Prostate gland (tissue), 2 donors: ENCODE results near the gene SEC61A1.

Source experiments
- CTCF ChIP-seq, 4 experiments: fragments of 200-600 bp in 2 of 4; fragments of 450-650 bp in 2 of 4; sonication (generic) in 2 of 4; IDR thresholded peaks; 1 replicate in 3 of 4; 2 replicates in 1 of 4; pipeline ENCODE4 v1.5.1; 2016 to 2019; ENCODE audit warnings: antibody characterized with exemption in 4 of 4, mild to moderate bottlenecking in 2 of 4, moderate library complexity in 2 of 4
- POLR2A ChIP-seq: fragments of 450-650 bp; IDR thresholded peaks from one replicate; pipeline ENCODE4 v1.6.1; 2016; ENCODE audit warnings: antibody characterized with exemption, mild to moderate bottlenecking
- POLR2AphosphoS5 ChIP-seq: sonication (generic); formaldehyde crosslinking; IDR thresholded peaks from one replicate; pipeline ENCODE4 v1.6.1; 2017; ENCODE audit warnings: antibody characterized with exemption

GRCh38 chr3:128056258-128056657 is 4.0 kb downstream of the SEC61A1 start:
- no peak for TF ChIP-seq POLR2A
- no peak for TF ChIP-seq CTCF (IDR thresholded peaks at IDR 0.05)
- TF ChIP-seq POLR2AphosphoS5: no peak
